NCI-H146 treated with DMSO at 0.1 percent for 48 hours (cell line): Measurements from ENCODE around the gene GPC6.

Experiments
- DNase-seq: peaks from one replicate; lab custom pipeline; 2025; ENCODE audit not compliant: unreplicated experiment; lab: John Stamatoyannopoulos, UW

GPC6 gene

GRCh38 chr13:94309997-94310855 lies 1083.6 kb downstream of the GPC6 start:
- no peak for DNase-seq

- DNase-seq: peak; percentile 17
Observed at GRCh38 chr13:94311893-94312292, 1085.3 kb downstream of the GPC6 start.

- peak; percentile 92 for DNase-seq
Observed at GRCh38 chr13:94312511-94313216, 1086.1 kb downstream of the GPC6 start.

- peak; percentile 46 for DNase-seq
Observed at GRCh38 chr13:94313321-94313910, 1086.8 kb downstream of the GPC6 start.

GRCh38 chr13:94313926-94314325 lies 1087.3 kb downstream of the GPC6 start:
- no peak for DNase-seq

- DNase-seq: no peak
Observed at GRCh38 chr13:94315188-94315587, 1088.6 kb downstream of the GPC6 start.

- no peak for DNase-seq
Observed at GRCh38 chr13:94317063-94317491, 1090.5 kb downstream of the GPC6 start.

- no peak for DNase-seq
Observed at GRCh38 chr13:94318418-94318817, 1091.8 kb downstream of the GPC6 start.

GRCh38 chr13:94319501-94319900 lies 1092.9 kb downstream of the GPC6 start:
- DNase-seq: no peak

- DNase-seq: no peak
Observed at GRCh38 chr13:94322925-94323763, 1096.5 kb downstream of the GPC6 start.

- no peak for DNase-seq
Observed at GRCh38 chr13:94323764-94324758, 1097.5 kb downstream of the GPC6 start.

GRCh38 chr13:94324767-94325540 lies 1098.3 kb downstream of the GPC6 start:
- DNase-seq: no peak

GRCh38 chr13:94325650-94326049 lies 1099.0 kb downstream of the GPC6 start:
- no peak for DNase-seq

- DNase-seq: no peak
Observed at GRCh38 chr13:94327318-94327717, 1100.7 kb downstream of the GPC6 start.

GRCh38 chr13:94328381-94329041 lies 1101.9 kb downstream of the GPC6 start:
- DNase-seq: no peak

GRCh38 chr13:94329277-94329676 lies 1102.7 kb downstream of the GPC6 start:
- no peak for DNase-seq

- no peak for DNase-seq
Observed at GRCh38 chr13:94329754-94330551, 1103.3 kb downstream of the GPC6 start.
